Psoas muscle (tissue), 8 donors: Measurements from ENCODE around the gene TCF7L1. TPM values are rescaled to one million over a fixed set of nuclear protein-coding genes. Genes with fewer than 3 reads are reported as not detected.

Source experiments
- ATAC-seq, 4 donors: fragments of 200-7000 bp; cut with Tn5 transposase; one replicate each; pipeline ENCODE4 v1.9.1; 2020; ENCODE audit warnings: moderate library complexity in 3 of 4, mild to moderate bottlenecking in 2 of 4
- DNase-seq, 2 donors: peaks; one replicate each; pipeline ENCODE4 v3.0.0-alpha.2; 2020
- H3K27ac ChIP-seq: fragments of 200-600 bp; one replicate; pipeline ENCODE4 v1.8.0; 2022
- H3K27me3 ChIP-seq, 3 donors: fragments of 200-600 bp in 1 of 3; one replicate each; pipeline versions ENCODE4 v1.6.1 to v1.8.0; 2013 to 2022; ENCODE audit warnings: low read length in 2 of 3, mild to moderate bottlenecking in 2 of 3, moderate library complexity in 1 of 3; ENCODE audit not compliant: insufficient read depth in 3 of 3
- H3K36me3 ChIP-seq, 2 donors: fragments of 200-600 bp in 1 of 2; one replicate each; pipeline versions ENCODE4 v1.6.1 to v1.8.0; 2013 to 2022; ENCODE audit warnings: low read depth in 1 of 2, mild to moderate bottlenecking in 1 of 2, moderate library complexity in 1 of 2; ENCODE audit not compliant: insufficient read depth in 1 of 2
- H3K4me1 ChIP-seq: fragments of 200-600 bp; one replicate; pipeline ENCODE4 v1.8.0; 2022
- H3K4me3 ChIP-seq: fragments of 200-600 bp; one replicate; pipeline ENCODE4 v1.8.0; 2022; ENCODE audit warnings: mild to moderate bottlenecking
- H3K9me3 ChIP-seq: fragments of 200-600 bp; one replicate; pipeline ENCODE4 v1.8.0; 2022
- CTCF ChIP-seq: fragments of 200-600 bp; IDR thresholded peaks from one replicate; pipeline ENCODE4 v1.8.0; 2022; ENCODE audit warnings: antibody characterized with exemption
- WGBS, 3 donors: extraction: QIAGEN DNeasy Blood & Tissue Kit; methylation state at CpG; one replicate each; pipeline versions ENCODE4 v1.1.6 to v1.1.7; 2013; 5-methylcytosine and 5-hydroxymethylcytosine counted together
- intact Hi-C, 2 donors: fragments of 100-400 bp; cut with DNase I; formaldehyde crosslinking; loops; one replicate each; pipeline versions ENCODE4 v1.11.0 to v1.14.2; 2022
- polyA plus RNA-seq, 3 donors: library from polyadenylated mRNA; stranded (reverse); fragments of 200-250 nt; gene quantifications; one replicate each; pipeline ENCODE4 v1.2.3, GENCODE V29; 2013
- total RNA-seq, 4 donors: library from RNA; stranded (reverse); fragmentation: NEBNext Ultra II Directional in 2 of 4; extraction: Animal tissue kit (Norgen Biotek cat#: 25700) in 2 of 4; gene quantifications; one replicate each; pipeline versions ENCODE4 v1.2.1 to v1.2.4, GENCODE V29; 2021 to 2023
- donor health status: healthy with polysubstance abuse.
- donor health status: DM: no; HTN: no; CAD: no; lungs with moderate emphysema.
- donor health status: Bipolar disorder and iron deficiency.
- donor health status: healthy.
- donor health status: DM: yes; HTN: yes; CAD: no.
- donor health status: DM: no; HTN: no; CAD: no.
- donor health status: DM: no; HTN: no; CAD: no.
- donor health status: DM: yes; HTN: yes; CAD: no.

The TCF7L1 gene
- total and polyA plus RNA-seq, 7 donors: 2.1 to 13.3 (median 6.1) TPM

DNA sequence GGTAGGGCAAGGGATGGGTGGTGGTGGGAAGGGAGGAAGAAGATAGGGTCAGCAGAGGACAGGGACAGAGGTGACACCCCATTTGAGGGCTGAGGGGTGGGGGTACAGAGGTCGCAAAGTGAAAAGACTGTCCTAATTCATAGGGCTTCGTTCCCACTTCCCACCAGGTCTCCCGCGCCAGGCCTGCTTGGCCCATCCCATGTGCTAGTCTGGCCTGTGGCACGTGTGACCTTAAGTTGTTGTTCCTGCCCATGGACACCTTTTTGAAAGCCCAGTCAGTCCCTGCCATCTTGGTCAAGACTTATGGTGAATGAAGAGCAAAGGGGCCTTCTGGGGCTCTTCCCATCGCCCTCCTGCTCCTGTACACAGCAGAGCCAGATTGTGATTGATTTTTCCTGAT is 148.4 kb downstream of the TCF7L1 start:
- Histone ChIP-seq H3K4me3 (no peak overlapping the region), H3K36me3 (peaks cover 0 to 6% of the 10 kb centered on the region in 2 donors), H3K27me3 (no peaks in the 10 kb centered on the region), H3K27ac (no peak overlapping the region), H3K4me1 (peaks cover 15% of the 10 kb centered on the region), H3K9me3 (no peaks in the 10 kb centered on the region)
- intact Hi-C loops: no loop called here
- TF ChIP-seq CTCF: no peak
- DNase-seq (no peak), ATAC-seq (no peak)
- WGBS, 3 donors: 79 to 89% (median 86%) methylated on average over 6 of the region's 6 CpGs

DNA sequence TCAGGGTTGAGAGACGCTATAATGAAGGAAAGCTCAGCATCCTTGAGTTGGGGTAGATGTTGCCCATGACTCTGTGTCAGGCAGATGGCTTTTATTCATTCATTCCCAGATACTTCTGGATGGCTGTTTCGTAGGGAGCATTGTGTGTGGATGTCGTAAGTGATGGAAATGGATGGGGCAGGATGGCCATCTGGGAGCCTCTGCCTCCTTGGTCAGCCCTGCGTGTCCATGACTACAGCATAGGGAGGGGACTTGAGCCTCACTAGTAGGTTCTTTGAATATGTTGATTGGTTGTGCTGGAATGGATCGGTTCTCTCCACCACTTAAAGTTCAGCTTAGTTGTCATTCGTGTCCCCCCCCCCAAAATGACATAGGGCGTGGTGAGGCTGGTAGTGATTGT is 149.7 kb downstream of the TCF7L1 start:
- Histone ChIP-seq H3K36me3 (peaks cover 0 to 14% of the 10 kb centered on the region in 2 donors), H3K27ac (no peak overlapping the region), H3K4me3 (no peak overlapping the region), H3K4me1 (peaks cover 10% of the 10 kb centered on the region), H3K9me3 (no peaks in the 10 kb centered on the region), H3K27me3 (no peaks in the 10 kb centered on the region)
- WGBS, 3 donors: 94 to 95% (median 95%) methylated on average over 7 of the region's 7 CpGs
- ATAC-seq (no peak), DNase-seq (no peak)
- intact Hi-C loops: no loop called here
- TF ChIP-seq CTCF: no peak

GRCh38 chr2:85283641-85284040 is 150.4 kb downstream of the TCF7L1 start:
- Histone ChIP-seq H3K9me3 (no peaks in the 10 kb centered on the region), H3K36me3 (peaks cover 0 to 14% of the 10 kb centered on the region in 2 donors), H3K27me3 (no peaks in the 10 kb centered on the region), H3K4me3 (no peak overlapping the region), H3K4me1 (peaks cover 5% of the 10 kb centered on the region), H3K27ac (no peak overlapping the region)
- ATAC-seq: no peak
- no peak for TF ChIP-seq CTCF
- WGBS, 3 donors: 95 to 98% (median 95%) methylated on average over 8 of the region's 8 CpGs
- intact Hi-C loops: loop anchor here in 1 of 2 donors (2.0 kb wide), 1 partner anchor 151 kb away; the partner anchor contains the start of gene TCF7L1
- no peak for DNase-seq

- WGBS, 3 donors: 71 to 73% (median 71%) methylated on average over 8 of the region's 8 CpGs
- no peak for TF ChIP-seq CTCF
- H3K36me3 ChIP-seq: peaks cover 0 to 14% of the 10 kb centered on the region in 2 donors
- H3K27ac ChIP-seq: no peak overlapping the region
- no peaks in the 10 kb centered on the region for H3K27me3 ChIP-seq
- ATAC-seq (no peak), DNase-seq (no peak)
- H3K4me1 ChIP-seq: peaks cover 4% of the 10 kb centered on the region
- no peak overlapping the region for H3K4me3 ChIP-seq
- intact Hi-C loops: loop anchor here (2.0 to 5.0 kb wide), 3 partner anchors 155 to 220 kb away; partner anchors contain the start of gene TCF7L1 (in 1 of the 2)
- H3K9me3 ChIP-seq: no peaks in the 10 kb centered on the region
Measured at GRCh38 chr2:85286918-85287317, 153.7 kb downstream of the TCF7L1 start.

DNA sequence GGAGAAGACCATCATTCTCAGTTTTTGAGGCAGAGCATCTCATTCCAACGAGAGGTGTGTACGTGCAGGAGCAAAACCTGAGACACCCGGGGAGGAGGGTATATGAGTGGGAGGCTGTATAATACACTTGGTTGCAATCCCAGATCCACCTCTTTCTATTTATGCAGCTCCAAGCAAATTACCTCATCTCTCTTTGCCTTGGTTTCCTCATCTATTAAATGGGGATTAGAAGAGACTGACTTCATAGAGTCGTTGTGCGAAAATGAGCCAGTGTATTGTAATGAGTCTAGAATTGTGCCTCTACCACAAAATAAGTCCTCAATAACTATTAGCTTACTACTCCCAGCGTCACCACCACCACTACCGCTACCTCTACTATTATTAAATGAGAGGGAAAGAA is 154.5 kb downstream of the TCF7L1 start:
- 92 to 93% (median 93%) methylated on average over 7 of the region's 7 CpGs for WGBS, 3 donors
- peaks cover 0 to 14% of the 10 kb centered on the region in 2 donors for H3K36me3 ChIP-seq
- no peaks in the 10 kb centered on the region for H3K27me3 ChIP-seq
- H3K4me3 ChIP-seq: no peak overlapping the region
- ATAC-seq: no peak
- intact Hi-C loops: loop anchor here (2.0 to 5.0 kb wide), 3 partner anchors 155 to 221 kb away; partner anchors contain the start of gene TCF7L1 (in 1 of the 2)
- peaks cover 4% of the 10 kb centered on the region for H3K4me1 ChIP-seq
- DNase-seq: no peak
- no peaks in the 10 kb centered on the region for H3K9me3 ChIP-seq
- H3K27ac ChIP-seq: no peak overlapping the region
- TF ChIP-seq CTCF: no peak
